ENCODE data around the gene SSBP2.
"Not testable (repeated sequence)": the region's sequence is repeated elsewhere in the genome, so short reads cannot be mapped to it uniquely, and the experiment has no call there.

Gene SSBP2

DNA sequence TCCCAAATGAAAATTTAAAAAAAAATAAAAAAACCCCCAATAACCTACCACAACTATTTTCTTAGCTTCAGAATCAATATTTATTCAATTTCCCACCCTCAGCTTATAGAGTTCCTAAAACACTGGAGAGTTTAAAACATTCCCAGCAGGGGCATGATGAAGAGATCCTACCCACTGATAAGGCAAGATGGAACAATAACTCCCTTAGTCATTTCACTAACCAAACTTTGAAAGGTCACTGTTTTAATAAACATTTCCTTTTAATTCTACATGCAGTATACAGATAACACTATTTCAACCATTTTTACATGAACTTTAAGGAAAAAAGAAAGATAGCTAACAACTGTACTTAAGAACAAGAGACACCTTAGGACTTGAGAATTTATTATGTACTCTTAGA, 322.0 kb downstream of the SSBP2 start:
- no peak for DNase-seq (ENCODE audit: low read depth in 2 of 2)

DNA sequence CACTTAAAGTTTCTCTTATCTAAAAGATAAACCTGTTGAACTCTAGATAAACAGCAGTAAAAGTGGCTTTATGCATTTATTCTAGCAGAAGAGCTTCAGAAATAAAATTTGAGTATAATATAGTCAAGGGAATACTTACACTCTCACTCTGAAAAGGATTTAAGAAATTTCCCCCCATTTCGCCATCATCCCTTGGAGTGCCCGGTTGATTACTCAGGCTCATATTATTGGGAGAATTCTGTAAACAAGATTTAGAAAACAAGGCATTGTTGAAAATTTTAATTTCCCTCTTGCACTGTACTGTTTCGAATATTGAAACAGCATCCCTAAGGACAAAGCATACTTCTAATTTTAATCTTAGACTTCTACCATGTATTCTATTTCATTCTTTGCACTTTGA, 322.5 kb downstream of the SSBP2 start:
- no peak for DNase-seq (ENCODE audit: low read depth in 2 of 2)

DNA sequence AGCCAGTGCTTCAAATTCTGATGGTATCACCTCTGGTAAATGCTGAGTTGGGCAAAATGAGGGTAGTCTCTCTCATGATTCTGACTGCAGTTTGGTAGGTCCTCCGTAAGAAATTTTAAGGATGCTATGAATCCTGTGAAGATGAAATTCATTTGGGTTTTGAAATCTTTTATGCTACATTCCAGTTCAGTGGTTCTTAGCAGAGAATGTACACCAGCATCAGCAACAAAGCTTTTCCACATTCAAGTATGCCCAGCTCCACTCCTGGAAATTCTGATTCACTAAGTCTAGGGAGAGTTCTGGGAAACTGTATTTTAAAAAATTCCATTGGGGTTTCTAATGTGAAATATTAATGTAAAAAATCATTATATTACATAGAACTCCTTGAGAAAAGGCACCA, 323.3 kb downstream of the SSBP2 start:
- no peak for DNase-seq (ENCODE audit: low read depth in 2 of 2)

DNA sequence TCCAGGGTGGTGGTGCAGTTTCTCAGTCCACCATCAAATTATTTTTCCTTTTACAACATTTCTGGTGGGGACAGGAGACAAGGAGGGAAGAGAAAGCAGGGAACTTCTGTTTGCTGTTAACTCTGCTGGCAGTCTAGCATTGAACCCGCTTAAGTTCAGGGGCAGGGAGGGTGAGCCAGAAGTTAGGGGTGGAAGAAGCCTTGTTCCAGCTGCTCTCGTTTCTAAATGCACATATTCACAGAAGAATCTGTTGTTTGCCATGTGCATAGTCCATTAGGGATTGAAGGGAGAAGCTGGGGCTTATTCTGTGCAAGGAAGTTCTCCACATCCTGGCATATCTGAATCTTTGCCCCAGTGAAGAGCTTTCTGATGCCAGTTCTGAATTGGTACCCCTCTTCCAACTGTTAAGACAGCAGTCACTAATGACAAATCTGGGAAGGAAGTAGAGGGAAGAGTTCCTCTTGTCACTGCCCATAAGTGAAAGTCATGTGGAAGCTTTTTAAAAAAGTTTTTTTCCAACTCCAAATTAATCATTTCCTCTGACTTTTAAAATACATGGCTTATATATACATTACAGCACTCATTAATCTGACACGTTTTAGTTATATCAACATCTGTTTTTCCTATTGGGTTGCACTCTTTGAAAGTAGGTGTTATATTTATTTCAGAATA, 324.4 kb downstream of the SSBP2 start:
- no peak for DNase-seq (ENCODE audit: low read depth in 2 of 2)

DNA sequence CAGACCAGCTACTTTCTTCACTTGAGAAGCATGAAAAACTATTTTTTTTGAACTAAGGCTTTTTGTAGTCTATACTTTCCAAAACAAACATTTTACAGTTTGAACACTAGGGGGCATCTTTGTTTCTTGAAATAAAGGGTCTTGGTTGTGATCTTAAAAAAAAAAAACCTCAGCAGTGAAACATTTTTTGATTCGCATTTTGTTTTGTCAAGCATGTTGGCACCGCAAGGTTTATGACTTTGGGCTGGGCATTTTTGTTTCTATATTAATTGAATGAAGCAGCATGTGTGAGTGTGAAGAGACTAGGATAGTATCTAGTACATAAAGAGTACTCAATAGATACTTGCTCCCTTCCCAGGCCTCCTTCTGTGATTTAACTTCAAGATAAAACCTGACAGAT, 325.3 kb downstream of the SSBP2 start:
- DNase-seq (ENCODE audit: low read depth in 2 of 2) = no peak

DNA sequence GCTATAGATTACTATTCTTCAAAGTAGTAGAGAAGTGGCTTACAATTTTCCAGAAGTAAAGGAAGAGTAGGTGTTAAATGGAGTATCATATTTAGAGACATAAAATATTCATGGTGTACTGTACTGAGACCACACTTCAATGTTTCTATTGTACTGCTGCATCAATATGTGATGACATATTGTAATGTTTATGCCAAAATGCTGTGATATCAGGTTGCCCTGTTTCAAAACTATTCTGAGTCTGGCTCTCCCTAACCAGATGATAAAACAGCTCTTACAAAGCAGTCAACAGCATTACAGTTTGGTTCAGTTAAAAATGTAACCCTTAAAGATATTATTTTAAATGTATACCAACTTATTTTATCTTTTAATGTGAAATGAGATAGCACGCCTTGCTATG, 326.2 kb downstream of the SSBP2 start:
- DNase-seq (ENCODE audit: low read depth in 2 of 2) = no peak

DNA sequence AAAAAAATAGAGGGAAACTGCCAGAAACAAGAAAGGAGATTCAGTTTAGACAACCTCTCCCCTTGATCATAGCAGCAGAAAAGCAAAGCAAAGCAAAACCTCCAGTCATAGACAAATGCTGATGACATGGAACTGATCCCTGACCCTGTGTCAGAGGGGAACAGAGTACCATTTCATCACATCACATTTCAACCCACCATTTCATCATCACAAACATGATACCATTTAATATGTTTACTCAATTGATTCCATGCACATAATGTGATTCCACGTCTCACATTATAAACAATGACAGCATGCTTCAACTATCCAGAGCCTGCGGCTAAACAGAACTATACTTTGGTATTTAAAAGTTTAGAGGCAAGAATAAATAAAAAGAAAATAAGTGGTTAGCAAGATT, 328.2 kb downstream of the SSBP2 start:
- DNase-seq (ENCODE audit: low read depth in 2 of 2) = no peak

DNA sequence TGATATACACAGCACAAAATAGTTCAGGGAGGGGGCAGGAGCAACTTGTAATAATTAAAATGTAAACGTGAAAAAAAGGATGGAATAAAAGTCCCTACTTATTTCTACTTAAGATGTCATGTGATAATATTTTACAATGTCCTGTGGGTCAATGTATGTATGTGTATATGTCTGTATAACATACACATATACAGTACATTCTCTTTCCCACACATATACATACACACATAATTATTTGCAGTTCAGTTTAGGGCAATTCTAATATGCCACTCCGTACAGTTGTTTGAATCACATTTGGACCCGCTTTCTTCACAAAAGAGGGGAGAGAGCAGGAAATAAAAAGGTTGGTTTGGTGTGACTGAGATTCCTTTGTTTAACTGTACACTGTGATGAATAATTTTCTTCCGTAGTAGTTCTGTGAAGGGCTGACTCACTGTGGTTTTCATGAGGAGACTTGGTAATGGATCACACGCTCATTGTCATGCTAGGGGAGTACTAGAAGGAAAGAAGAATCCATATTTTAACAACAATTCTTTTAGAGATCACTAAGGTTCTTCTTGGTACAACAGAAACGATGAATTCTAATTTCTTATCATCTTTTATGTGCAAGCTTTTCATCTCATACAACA, 330.7 kb downstream of the SSBP2 start:
- no peak for DNase-seq (ENCODE audit: low read depth in 2 of 2)

DNA sequence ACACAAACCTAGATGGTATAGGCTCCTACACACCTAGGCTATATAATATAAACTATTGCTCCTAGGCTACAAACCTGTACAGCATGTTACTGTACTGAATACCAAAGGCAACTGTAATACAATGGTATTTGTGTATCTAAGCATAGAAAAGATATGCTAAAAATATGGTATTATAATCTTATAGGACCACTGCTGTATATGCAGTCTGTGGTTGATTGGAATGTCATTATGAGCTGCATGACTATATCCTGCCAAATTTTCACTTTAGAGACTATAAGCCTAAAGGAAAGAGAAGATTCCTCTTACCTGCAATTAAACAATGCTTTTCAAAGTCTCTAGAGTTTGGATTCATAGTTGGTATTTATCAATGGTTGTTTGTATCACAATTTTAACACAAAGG, 332.3 kb downstream of the SSBP2 start:
- DNase-seq (ENCODE audit: low read depth in 2 of 2) = no peak

DNA sequence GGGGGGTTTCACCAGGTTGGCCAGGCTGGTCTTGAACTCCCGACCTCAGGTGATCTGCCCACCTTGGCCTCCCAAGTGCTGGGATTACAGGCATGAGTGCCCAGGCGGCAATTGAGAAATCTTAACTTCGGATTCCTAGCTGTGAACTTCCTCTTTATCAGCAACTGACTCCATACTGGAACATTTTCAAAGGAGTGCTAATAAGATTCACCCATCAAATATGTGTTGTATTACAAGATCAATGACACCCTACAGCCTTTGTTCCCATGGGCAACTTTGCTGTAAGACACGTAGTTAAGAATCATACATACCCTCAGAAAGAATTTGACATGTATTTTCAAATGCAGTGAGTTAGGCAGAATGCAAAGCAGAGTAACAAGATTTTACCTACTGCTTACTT, 333.8 kb downstream of the SSBP2 start:
- no peak for DNase-seq (ENCODE audit: low read depth in 2 of 2)

DNA sequence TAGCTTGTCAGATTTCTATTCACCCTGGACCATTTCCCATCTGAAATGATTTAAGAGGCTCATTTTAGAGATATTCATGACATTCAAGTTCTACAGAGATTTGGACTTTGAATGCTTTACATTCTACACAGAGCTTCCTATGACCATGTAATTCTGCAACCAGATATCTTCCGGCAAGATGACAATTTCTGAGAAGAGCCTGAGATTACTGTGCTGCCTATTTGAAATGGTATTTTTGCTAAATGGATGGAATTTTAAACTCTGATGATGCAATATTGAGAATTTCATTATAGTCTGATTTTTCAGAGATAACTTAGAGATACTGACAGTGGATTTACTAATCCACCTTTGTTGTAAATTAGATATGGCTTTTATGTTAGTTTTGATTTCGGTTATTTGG, 341.0 kb downstream of the SSBP2 start:
- no peak for DNase-seq (ENCODE audit: low read depth in 2 of 2)

DNA sequence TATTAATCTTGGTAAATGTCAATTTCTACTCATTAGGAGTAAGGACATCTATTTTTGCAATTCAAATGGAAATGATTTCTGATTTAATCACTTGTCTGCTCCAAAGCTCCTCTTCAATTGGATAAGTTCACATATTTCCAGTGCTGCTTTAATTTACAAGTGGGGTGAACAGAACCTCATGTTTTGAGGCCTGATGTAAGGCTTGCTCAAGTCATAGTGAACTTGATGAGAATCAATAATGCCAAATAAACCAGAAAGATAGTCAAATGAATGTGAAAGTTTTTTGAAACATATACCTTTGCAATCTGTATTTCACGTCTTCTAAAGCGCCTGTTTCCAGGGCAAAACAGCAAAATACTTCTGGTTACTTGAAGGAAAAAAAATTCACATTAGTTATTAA, 341.5 kb downstream of the SSBP2 start:
- no peak for DNase-seq (ENCODE audit: low read depth in 2 of 2)

DNA sequence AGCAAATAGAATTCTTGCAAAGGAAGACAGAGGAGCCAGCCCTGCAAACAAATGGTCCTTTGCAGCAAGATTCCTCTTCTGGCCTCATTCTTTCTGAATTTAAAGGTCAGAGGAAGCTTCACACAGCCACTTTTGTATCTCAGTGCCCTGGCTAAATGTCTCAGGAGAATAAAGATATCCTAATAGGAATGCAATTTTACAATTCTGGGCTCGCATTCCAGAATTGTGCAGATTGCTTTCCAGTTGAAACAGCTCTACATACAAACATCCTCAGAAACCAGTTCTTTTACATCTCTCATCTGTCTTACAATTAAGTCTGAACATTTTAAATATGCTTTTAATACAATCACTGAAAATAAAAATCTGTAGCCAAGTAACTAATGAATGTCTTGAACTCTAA, 342.4 kb downstream of the SSBP2 start:
- DNase-seq (ENCODE audit: low read depth in 2 of 2) = no peak

DNA sequence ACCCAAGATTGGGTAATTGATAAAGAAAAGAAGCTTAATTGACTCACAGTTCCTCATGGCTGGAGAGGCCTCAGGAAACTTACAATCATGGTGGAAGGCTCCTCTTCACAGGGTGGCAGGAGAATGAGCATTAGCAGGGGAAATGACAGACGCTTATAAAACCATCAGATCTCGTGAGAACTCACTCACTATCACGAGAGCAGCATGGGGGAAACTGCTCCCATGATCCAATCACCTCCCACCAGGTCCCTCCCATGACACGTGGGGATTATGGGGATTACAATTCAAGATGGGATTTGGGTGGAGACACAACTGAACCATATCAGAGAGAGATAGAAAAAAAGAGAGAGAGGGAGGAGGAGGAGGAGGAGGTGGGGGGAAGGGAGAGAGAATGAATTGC, 343.1 kb downstream of the SSBP2 start:
- not testable (repeated sequence) for DNase-seq (ENCODE audit: low read depth in 2 of 2)

DNA sequence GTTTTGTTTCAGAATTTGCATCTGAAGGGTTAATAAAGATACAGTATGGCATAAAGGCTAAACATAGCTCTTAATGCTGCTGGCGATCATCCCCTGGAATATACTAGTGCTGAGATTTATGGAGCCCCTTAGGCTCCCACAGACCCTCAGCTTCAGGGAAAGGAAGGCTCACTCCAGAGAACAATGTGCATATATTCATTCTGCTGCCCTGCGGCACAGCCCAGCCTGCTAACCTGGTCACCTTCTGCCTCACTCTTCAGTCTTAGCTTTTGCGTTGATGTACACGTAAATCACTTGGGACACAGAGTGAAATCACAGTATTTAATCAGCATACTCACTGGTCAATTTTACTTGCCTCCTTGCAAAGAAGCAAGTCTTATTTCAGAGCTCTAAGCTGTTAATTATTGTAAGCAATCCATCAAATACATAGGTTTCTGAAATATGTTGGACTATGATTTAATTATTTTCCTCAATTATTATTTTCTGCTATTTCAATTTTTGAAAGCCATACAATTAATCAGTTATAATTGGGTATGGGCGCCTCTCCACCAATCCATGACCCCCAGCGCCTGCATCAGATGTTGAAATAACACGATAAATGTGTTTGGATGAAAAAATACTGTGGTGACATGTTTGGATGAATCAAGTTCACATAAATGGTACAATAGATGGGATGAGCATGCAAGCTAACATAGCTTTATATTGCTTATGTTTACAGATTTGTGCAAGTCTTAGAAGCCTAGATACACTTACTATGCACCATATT, 345.6 kb downstream of the SSBP2 start:
- DNase-seq (ENCODE audit: low read depth in 2 of 2) = no peak

DNA sequence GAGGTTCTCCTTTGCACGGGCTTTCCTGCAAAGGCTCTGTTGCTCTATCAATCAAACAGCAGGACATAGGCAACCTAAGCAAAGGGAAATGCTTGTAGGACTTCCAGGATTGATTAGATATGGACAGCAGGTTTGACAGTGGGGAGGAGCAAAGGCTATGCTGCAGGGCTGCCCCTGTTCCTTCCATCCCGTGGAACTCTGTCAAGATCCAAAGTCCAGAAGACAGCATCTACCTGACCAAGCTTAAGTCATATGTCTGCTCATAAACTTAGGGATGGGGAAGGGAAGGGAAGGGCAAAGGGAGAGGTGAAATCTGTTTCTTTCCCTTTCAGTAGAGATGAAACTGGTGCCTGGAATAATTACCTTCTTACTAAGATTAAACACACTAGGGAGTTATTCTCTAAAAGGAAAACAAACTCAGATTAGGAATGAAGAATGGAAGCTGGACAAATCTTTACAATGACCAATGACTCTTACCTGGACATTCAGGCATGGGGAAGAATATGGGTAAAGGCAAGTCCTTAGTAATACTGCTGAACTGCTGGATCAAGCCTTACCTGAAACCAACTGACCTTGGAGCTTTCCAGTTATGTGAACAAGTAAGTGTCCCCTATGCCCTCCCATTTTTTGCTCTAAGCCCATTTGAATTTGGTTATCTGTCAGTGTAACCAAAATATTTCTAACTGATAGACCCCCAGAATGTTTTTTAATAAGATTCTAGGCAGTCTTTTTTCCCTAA, 348.5 kb downstream of the SSBP2 start:
- no peak for DNase-seq (ENCODE audit: low read depth in 2 of 2)

DNA sequence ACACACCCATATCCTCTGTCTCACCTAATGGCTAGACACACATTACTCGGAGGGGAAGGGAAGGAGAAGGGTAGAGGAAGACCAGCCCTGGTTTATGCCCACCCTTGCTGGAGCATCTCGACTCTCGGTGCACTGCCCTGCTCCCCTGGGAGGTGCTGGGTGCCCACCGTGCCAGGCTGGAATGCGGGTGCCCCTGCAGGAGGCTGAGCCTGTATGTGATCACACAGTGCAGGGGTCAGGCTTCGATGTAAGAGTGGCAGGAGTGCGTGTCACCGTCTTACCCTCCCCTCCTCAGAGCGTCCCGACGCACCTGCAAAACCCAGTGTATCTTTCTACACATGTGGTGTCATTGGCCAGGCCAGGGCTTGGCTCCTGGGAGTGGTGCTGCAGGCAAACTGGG, 349.6 kb downstream of the SSBP2 start:
- no peak for DNase-seq (ENCODE audit: low read depth in 2 of 2)

DNA sequence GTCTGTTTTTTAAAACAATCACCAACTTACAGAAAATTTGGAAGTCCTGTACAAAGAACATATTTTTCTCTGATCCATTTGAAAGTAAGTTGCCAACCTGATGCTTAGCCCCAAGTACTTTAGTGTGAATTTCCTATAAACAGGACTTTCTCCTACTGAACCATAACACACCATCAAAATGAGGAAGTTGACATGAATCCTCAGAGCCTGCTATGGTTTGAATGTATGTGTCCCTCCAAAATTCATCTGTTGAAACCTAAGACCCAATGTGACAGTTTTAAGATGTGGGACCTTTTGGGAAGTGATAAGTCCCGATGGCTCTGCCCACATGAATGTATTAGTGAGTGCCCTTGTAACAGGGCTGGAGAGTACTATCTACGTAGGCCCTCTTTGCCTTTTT, 350.5 kb downstream of the SSBP2 start:
- DNase-seq (ENCODE audit: low read depth in 2 of 2) = no peak

DNA sequence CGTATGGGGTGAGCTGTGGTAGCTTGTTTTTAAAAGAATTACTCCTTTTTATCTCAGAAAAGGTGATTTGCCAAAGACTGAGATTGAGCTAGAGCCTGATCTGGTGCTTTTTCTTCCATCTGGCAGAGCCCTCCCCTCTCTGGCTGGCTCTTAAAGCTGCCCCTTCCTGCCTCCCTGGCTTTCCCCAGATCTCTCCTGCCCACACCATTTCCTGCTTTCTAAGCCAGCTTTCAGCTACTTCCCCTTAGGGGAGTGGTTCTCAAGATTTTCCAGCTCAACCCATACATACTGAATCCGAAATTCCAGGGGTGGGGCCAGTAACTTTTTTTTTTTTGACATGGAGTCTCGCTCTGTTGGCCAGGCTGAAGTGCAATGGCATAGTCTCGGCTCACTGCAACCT, 352.2 kb downstream of the SSBP2 start:
- DNase-seq (ENCODE audit: low read depth in 2 of 2) = no peak

DNA sequence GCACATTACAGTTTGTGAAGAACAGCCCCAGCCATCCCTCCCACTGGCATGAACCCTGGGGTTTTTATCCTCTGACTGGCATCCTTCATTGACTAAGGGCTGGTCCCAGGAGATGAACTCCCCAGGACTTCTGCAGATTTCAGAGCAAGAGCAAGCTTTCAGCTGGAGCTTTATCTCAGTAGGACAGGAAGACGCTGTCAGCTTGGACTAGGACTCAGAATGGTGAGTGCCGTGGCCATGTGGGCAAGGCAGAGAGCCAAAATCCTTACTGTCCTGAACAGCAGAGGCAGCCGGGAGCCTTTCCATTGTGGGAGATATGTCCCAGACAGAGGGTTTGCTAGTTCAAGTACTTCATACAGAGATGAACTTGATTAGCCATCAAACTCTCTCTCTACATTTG, 353.7 kb downstream of the SSBP2 start:
- DNase-seq (ENCODE audit: low read depth in 2 of 2) = no peak

DNA sequence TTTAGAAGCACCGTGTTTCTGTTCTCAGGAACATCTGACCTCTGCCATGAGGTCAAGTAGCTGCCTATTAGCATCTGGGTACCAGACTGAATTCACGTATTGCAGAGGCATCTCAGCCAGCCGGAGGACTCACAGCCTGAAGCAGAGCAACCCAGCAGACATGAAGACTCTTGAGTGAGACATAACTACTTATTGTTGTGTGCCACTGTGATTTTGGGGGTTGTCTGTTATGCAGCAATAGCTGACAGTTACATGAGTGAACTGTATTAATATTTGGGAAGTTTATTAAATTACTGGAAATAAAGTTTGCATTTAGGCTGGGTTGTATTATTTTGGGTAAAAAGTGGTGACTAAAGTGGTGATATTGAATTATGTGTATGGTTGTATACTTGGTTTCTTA, 355.6 kb downstream of the SSBP2 start:
- DNase-seq (ENCODE audit: low read depth in 2 of 2) = no peak

Data from stimulated activated CD8-positive, alpha-beta memory T cell treated with anti-CD3 and anti-CD28 coated beads, Interleukin-15, amount 100 ng/mL, for 4 hours (primary cell).